GM18870 (cell line): ENCODE results near the gene IL17RB.

Source experiments
- ATAC-seq: cut with Tn5 transposase; IDR thresholded peaks from one replicate; pipeline ENCODE4 v1.9.1; 2021; ENCODE audit warnings: moderate library complexity; ENCODE audit not compliant: unreplicated experiment

The IL17RB gene

GRCh38 chr3:53902067-53902466 is 55.7 kb downstream of the IL17RB start:
- ATAC-seq, result no peak

GRCh38 chr3:53902711-53903110 is 56.3 kb downstream of the IL17RB start:
- no peak for ATAC-seq

GRCh38 chr3:53913401-53913800 is 67.0 kb downstream of the IL17RB start:
- ATAC-seq, result no peak
